ENCODE results near the gene ZNF479.
"Not testable (repeated sequence)": the region's sequence is repeated elsewhere in the genome, so short reads cannot be mapped to it uniquely, and the experiment has no call there.

ZNF479 gene

DNA sequence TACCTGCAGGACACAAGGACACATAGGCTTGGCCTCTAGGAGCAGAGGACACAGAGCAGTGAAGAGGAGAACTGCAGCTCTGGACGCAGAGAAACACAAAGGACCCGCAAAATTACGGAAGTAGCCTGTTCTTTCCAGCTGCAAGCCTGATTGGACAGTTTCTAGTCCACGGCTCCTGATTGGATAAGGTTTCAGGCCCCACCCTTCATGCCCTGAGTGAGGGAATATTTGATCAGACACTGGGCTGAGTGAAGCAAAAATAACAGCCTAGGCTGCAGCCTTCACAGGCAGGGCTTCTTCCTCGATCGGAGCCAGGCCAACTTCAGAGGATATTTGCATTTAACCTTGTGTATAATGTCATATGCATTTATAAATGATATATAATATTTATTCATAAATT lies at the start of gene ZNF479:
Gene ZNF479 (minus strand): TSS at position 101 of the 400 bp plus-strand sequence. CDS start 112 bp downstream, outside the sequence.
- not testable (repeated sequence) for DNase-seq

DNA sequence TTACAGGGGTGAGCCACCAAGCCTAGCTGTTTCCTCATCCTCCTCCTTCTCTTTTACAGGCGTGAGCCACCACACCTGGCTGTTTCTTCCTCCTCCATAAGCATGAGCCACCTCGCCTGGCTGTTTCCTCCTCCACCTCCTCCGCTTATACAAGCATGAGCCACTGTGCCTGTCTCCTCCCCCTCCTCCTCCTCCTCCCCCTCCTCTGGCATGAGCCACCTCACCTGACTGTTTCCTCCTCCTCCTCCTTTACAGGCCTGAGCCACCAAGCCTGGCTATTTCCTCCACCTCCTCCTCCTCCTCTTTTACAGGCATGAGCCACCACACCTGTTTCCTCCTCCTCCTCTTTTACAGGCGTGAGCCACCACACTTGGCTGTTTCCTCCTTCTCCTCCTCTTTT lies 49.8 kb upstream of the ZNF479 start:
- no peak for DNase-seq

DNA sequence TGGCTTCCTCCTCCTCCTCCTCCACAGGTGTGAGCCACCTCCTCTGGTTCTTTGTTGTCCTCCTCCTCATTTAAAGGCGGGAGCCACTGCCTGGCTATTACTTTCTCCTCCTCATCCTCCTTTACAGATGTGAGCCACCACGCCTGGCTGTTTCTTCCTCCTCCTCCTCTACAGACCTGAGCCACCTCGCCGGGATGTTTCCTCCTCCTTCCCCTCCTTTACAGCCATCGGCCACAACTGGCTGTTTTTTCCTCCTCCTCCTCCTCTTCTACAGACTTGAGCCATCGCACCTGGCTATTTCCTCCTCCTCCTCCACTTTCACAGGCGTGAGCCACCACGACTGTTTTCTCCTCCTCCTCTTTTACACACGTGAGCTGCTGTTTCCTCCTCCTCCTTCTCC lies 49.0 kb upstream of the ZNF479 start:
- no peak for DNase-seq

DNA sequence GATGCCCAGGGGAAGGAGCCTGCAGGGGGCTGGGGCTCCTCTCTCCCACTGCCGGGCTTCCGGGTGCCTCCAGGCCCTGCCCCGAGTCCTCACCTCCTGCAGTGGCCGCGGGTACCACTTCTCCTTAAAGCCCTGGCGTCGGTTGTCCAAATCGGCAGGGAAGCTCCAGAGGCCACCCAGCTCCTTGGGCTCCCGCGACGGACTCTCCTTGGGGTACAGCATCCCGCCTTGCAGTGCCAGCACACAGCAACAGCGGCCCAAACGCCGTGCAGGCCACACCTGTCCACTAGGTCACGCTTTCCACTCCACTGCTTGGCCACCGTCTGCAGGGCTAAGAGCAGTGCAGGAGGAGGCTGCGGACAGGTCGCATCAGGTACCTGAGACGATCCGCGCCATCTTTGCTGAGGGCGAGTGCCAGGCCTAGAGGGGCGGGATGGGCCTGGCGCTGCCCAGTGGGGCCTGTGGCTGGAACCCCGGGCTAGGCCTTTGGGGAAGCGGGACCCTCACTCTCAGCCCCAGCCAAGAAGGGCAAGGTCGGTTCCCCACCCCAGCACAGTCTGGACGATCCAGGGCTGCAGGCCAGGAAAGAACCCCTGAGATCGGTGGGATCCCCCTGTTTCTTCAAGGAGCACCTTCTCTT lies 47.7 kb upstream of the ZNF479 start:
- DNase-seq: no peak

DNA sequence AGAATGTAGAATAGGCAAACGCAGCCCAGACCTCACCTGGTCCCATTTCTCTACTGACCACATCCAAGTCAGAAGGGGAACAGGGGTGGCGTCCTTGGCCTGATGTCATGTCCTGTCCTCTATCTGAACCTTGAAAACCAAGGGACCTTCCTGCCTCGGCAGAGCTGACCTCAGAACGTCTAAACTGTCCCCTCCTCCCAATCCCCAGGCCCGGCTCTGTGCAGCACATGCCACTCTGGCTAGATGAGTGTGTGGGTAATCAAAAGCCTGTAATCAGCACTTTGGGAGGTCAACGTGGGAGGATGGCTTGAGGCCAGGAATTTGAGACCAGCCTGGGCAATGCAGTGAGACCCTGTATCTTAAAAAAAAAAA lies 46.5 kb upstream of the ZNF479 start:
- DNase-seq: no peak

DNA sequence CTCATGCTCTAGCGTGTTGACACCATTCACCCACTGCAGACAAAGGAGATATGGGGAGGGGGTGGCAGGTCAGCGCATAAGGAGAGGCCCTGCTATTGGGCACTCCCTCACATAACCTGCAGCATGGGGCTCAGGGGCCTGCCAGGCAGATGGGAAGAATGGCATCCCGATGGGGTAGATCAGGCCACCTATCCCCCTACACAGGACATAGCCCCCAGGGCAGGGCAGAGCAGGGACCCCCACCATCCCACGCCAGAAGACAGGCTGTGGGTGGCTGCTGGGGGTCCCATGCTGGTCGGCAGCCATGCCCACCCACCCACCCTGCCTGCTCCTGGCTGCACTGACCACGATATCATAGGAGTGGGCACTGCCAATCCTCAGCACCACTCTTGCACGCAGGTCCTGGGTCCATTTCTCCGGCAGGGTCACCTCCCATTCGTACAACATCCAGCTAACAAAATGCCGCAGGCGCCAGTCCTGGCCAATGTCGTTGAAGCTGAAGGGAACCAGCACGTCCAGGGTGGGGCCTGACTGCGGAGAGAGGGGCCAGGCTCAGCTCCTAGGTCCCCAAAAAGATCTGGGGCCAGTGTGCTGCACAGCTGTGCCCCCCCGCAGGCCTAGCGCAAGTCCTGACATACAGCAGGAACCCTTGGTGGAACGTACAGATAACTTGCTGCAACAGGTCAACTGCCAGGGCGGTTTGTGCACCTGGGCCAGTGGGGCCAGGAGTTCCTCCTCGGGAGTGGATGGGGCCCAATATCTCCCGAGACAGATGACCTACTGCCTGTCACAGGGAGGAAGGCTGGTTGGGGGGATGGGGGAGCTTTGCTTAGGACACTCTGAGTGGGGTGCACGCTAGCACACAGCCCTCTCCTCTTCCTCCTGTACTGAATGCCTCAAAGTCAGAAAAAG lies 45.9 kb upstream of the ZNF479 start:
- no peak for DNase-seq

DNA sequence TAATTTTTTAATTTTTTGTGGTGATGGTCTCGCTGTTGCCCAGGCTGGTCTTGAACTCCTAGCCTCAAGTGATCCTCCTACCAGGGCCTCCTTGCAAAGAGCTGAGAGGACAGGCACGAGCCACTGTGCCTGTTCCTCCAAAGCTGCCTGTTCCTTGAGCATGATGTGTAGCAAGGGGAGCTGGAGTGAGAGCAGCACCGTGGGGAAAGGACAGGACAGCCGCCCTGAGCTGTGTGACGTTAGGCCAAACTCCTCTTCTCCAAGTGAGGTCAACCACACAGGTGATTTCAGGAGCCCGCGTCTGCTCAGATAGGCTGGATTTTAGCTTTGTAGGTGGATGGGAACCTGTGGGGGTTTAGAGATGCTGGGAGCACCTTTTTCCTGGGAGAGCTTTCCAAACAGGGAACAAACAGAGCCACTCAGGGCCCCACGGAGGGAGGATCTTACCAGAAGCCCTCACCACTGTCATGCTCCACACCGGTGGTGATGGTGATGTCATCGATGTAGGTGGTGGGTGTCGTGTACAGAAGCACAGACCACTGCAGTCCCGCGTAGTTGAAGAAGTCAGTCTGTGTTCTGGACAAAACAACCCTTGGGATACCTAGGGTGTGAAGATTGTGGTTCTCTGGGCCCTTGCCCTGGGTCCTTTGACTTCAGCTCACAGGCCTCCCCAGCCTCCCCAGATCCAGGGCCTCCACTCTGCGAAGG lies 44.8 kb upstream of the ZNF479 start:
- no peak for DNase-seq

DNA sequence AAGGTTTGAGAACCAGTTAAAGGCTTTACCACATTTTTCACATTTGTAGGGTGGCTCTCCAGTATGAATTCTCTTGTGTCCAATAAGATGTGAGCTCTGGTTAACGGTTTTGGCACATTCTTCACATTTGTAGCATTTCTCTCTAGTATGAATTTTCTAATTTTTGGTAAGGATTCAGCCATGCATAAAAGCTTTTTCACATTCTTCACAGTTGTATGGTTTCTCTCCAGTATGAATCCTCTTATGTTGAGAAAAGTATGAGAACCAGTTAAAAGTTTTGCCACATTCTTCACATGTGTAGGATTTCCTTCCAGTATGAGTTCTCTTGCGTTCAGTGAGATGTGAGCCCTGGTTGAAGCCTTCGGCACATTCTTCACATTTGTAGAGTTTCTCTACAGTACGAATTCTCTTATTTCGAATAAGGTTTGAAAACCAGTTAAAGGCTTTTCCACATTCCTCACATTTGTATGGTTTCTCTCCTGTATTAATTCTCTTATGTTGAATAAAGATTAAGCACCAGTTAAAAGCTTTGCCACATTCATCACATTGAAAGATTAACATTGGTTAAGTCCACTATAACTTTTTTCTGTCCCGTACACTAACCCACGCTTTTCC lies 33.2 kb upstream of the ZNF479 start:
- no peak for DNase-seq

DNA sequence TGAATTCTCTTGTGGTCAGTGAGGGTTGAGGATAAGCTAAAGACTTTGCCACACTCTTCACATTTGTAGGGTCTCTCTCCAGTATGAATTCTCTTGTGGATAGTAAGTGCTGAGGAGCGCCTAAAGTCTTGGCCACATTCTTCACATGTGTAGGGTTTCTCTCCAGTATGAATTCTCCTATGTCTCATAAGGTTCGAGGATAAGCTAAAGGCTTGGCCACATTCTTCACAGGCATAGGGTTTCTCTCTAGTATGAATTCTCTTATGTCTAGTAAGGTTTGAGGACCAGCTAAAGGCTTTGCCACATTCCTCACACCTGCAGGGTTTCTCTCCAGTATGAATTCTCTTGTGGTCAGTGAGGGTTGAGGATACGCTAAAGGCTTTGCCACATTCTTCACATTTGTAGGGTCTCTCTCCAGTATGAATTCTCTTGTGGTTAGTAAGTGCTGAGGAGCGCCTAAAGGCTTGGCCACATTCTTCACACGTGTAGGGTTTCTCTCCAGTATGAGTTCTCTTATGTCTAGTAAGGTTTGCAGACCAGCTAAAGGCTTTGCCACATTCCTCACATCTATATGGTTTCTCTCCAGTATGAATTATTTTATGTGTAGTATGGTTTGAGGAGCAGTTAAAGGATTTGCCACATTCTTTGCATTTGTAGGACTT lies 12.0 kb downstream of the ZNF479 start:
- DNase-seq: not testable (repeated sequence)

All from DMS79 (cell line).